NCI-H146 treated with DMSO at 0.1 percent for 48 hours (cell line): ENCODE measurements around the gene STAT5A.
"Not testable (repeated sequence)": the region's sequence is repeated elsewhere in the genome, so short reads cannot be mapped to it uniquely, and the experiment has no call there.

Source experiments
- DNase-seq: peaks from one replicate; lab custom pipeline; 2025; ENCODE audit not compliant: unreplicated experiment; lab: John Stamatoyannopoulos, UW

STAT5A gene

DNA sequence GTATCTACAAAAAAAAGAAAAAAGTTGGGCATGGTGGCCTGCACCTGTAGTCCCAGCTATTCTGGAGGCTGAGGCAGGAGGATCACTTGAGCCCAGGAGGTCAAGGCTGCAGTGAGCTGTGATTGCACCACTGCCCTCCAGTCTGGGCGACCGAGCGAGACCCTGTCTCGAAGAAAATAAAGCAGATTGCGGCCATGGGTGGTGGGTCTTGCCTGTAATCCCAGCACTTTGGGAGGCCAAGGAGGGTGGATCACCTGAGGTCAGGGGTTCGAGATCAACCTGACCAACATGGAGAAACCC lies 16.7 kb downstream of the STAT5A start:
- not testable (repeated sequence) for DNase-seq

GRCh38 chr17:42305543-42306384 lies 17.5 kb downstream of the STAT5A start:
- no peak for DNase-seq

GRCh38 chr17:42306385-42306667 lies 18.0 kb downstream of the STAT5A start:
- no peak for DNase-seq

DNA sequence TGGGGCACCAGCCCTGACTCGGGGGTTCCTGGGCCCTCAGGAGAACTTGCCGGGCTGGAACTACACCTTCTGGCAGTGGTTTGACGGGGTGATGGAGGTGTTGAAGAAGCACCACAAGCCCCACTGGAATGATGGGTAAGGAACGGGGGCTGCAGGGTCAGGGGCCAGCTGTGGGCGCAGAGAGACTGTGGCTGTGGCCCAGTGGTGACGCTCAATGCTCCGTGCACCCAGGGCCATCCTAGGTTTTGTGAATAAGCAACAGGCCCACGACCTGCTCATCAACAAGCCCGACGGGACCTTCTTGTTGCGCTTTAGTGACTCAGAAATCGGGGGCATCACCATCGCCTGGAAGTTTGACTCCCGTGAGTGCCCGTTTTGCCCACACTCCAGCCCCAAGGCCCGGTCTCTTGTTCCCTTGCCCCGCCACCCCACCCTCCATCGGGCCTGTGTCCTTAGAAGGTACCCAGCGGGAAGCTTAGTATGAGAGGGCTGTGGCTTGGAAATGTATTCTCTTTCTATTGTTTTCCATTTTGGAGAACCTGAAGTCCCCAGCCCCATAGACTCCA lies 19.1 kb downstream of the STAT5A start:
- no peak for DNase-seq

- DNase-seq, result no peak
Observed at GRCh38 chr17:42308446-42308845, 20.1 kb downstream of the STAT5A start.

DNA sequence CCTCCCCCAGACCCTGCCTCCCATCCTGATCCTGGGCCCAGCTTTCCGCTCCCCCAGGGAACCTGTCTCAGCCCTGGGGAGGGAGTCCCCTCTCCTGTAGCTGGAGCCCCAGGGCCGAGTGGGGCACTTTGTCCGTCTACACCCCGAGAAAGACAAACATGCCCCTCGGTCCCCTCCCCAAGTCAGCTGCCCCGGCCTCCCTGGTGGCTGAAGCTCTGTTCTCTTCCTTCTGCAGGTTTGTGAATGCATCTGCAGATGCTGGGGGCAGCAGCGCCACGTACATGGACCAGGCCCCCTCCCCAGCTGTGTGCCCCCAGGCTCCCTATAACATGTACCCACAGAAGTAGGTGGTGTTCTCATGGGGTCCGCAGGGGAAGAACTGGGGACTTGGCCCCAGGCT lies 20.8 kb downstream of the STAT5A start:
- no peak for DNase-seq

DNA sequence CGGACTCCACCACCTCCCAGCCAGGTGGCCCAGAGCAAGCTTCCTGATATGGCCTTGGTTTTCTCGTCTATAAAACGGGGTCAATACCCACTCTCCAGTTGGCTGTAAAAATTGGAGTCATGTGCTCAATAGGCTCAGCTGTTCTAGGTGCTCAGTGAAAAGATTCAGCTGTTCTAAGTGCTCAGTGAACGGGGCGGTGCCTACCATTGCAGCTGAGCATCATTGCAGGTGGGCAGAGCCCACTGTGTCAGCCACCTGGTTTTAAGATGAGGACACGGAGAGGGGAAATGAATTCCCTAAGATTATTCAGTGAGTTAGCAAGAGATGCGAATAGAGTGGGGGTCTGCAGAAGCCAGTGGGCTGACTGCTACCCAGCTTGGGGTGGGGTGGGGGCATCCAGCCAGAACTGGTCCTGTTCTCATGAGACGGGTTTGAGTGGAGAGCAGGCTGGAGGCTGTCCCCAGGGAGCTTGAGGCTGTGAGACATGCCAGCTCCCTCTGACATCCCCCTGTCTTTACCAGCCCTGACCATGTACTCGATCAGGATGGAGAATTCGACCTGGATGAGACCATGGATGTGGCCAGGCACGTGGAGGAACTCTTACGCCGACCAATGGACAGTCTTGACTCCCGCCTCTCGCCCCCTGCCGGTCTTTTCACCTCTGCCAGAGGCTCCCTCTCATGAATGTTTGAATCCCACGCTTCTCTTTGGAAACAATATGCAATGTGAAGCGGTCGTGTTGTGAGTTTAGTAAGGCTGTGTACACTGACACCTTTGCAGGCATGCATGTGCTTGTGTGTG lies 21.9 kb downstream of the STAT5A start:
- DNase-seq, result no peak

GRCh38 chr17:42310787-42311215 lies 22.5 kb downstream of the STAT5A start:
- no peak for DNase-seq

DNA sequence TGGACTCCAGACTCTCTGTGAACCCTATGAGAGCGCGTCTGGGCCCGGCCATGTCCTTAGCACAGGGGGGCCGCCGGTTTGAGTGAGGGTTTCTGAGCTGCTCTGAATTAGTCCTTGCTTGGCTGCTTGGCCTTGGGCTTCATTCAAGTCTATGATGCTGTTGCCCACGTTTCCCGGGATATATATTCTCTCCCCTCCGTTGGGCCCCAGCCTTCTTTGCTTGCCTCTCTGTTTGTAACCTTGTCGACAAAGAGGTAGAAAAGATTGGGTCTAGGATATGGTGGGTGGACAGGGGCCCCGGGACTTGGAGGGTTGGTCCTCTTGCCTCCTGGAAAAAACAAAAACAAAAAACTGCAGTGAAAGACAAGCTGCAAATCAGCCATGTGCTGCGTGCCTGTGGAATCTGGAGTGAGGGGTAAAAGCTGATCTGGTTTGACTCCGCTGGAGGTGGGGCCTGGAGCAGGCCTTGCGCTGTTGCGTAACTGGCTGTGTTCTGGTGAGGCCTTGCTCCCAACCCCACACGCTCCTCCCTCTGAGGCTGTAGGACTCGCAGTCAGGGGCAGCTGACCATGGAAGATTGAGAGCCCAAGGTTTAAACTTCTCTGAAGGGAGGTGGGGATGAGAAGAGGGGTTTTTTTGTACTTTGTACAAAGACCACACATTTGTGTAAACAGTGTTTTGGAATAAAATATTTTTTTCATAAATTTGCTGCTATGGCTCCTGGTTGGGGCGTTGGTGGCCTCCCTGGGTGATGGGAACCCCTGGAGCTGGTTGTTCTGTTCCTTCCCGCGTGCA lies 23.1 kb downstream of the STAT5A start:
- DNase-seq, result no peak

DNA sequence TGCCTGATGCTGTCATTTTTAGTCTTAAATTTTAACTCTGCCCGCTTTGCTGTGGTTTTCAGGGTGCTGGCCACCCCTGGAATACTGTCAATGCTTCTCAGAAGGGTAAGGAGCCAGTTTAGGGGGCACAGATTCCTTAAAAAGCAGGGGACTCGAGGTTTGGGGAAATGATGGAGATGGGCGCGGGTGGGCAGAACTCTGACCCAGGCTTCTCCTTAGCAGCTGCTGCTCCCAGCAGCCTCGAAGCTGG lies 23.7 kb downstream of the STAT5A start:
- no peak for DNase-seq

DNA sequence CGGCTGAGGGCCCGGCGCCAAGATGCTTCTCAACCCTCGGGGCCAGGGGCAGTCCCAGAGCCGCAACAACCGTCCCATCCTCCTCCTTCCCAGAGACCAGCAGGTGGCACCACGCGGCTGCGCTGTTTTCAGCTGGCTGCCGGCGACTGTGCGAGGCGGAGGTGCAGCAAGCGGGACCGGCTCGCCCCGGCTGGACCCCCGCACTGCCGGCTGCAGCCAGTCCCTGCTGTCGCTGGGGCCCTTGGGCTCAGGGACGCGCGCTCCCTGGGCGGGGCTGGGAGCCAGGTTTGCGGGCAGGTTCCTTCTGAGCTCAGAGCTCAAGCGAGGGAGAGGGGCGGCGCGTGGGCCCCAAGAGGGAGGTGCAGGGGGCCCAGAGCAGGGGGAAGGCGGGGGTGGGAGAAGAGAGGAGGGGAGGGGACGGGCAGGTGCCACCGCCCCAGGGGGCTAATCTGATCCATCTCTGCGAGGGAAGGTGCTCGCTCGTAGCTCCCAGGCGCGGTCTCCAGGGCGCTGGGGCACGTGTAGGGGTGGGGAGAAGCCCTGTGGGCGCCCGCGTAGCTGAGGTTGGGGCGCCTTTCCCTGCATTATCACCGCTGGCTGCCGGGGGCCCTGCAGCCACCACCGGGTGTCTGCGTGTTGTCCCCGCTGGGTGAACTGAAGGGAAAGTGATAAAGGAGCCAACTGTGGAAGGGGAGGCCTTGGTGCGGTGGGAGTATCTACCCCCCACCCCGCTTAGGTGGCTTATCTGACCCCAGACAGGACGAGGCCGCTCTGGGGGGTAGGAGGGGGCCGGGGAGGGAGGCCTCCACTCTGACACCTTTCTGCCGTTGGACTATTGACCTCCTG lies 24.2 kb downstream of the STAT5A start:
- peak; percentile 38 for DNase-seq

DNA sequence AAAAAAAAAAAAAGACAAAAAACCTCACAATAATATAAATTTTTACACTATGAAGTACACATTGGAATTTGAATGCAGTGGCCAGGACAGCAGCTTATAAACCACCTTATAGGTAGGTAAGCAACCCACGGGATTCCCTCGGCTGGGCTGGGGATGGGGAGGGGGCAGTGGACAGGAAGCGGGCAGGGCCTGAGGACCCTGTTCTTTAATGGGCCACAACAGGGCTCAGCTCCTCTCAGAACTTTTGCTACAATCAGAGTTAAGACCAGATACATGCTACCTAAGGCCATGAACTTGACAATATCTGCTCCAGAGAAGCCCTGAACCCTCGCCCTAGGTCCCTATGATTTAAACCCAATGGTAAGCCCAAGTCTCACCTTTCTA lies 25.1 kb downstream of the STAT5A start:
- DNase-seq, result no peak

GRCh38 chr17:42313773-42314566 lies 25.7 kb downstream of the STAT5A start:
- DNase-seq, result no peak

DNA sequence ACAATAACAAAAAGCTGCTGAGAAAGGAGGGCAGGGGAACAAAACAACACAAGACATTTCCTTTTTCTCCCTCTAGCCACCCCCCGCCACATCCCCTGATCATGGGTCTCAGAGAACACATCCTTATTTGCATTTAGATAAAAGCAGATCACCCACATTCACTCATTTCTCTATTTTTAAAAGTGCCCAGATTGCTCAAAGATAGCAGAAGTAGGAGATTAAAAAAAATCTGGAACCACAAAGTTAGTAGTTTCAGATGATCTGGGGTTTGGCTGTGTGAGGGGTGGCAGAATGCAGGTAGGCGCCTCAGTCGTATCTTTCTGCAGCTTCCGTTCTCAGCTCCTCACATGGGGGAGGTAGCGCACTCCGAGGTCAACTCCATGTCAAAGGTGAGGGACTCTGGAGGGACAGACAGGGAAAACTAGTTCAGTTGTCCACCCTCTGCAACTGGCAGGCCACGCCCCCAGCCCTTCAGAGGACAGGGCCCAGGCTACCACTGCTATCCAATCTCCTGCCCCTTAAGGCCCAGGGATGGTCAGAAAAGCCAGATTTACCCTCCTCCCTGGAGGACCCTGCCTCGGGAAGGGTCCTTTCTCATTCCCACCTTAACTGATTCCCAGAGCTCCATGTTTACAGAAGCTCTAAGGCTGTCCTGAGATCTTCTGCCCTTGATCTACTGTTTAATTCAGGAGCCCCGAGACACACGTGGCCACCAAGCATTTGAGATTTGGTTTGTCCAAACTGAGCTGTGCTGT lies 27.3 kb downstream of the STAT5A start:
- no peak for DNase-seq

DNA sequence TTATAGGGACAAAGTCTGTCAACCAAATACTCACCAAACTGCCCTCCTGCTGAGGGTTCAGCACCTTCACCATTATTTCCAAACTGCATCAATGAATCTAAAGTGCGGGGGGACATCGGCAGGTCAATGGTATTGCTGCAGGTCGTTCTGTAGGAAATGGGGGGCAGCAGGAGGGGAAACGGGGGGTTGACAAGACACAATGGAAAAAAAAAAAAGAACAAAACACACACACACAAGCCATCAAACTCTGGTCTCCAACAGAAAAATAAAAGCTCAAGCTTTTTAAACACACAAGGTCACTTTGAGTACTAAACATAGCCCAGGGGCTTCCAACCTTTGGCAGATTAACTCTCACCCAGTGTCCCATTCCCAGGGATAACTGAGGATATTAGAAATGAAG lies 28.5 kb downstream of the STAT5A start:
- DNase-seq, result no peak

GRCh38 chr17:42317266-42317845 lies 29.1 kb downstream of the STAT5A start:
- DNase-seq, result no peak

GRCh38 chr17:42317967-42318366 lies 29.7 kb downstream of the STAT5A start:
- not testable (repeated sequence) for DNase-seq

DNA sequence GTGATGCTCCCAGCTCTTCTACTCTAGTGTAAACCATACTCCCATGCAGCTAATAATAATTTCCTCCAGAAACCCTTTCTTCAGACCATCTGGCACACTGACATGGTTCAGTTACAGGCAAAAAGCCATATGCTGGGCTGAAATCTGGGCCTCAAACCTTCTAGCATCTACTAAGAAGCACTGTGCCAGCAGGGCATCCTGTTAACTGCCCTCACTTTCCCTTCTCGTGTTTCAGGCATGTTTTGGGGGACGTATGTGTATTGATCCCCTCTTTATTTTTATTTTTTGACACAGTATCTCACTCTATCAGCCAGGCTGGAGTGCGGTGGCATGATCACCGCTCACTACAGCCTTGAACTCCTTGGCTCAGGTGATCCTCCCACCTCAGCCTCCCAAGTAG lies 33.3 kb downstream of the STAT5A start:
- no peak for DNase-seq
